Cardiac fibroblast (primary cell): Measurements from ENCODE around the gene LRRC61.
"Not testable (repeated sequence)": the region's sequence is repeated elsewhere in the genome, so short reads cannot be mapped to it uniquely, and the experiment has no call there.

Source experiments
- DNase-seq, 2 donors: peaks; one replicate each; pipeline versions ENCODE4 v3.0.0 to v3.0.0-alpha.2; 2010; ENCODE audit warnings: low read depth in 2 of 2
- H3K4me3 ChIP-seq, 2 donors: replicated peaks in 1 of 2; 1 replicate in 1 of 2; 2 replicates in 1 of 2; pipeline ENCODE4 v1.5.1; 2011; ENCODE audit warnings: low read depth in 2 of 2, low read length in 2 of 2, mild to moderate bottlenecking in 2 of 2, moderate library complexity in 1 of 2
- TF ChIP-seq, protein P1 (sequence below): IDR thresholded peaks from one replicate; pipeline ENCODE4 v1.5.1; 2011; ENCODE audit warnings: low read depth, mild to moderate bottlenecking, low read length, inconsistent platforms

Gene LRRC61

DNA sequence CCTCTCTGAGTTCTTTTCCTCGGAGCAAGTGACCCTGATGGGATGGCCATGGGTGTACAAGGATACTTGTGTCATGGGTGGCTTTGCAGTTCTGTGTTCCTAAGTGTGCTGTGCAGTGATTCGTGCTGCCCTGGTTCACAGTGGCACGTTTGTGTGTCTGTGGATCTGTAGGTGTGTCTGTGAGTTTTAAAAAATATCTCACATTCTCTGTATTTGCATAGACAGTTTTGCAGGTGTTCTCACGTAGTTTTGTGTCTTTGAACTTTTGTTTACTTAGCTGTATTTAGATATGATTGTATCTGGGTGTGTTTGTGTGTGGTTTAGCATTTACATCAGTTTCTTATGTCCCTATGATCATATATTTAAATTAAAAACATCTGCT, 59.7 kb downstream of the LRRC61 start:
- no peak overlapping the region for H3K4me3 ChIP-seq
- TF ChIP-seq, protein P1, sequence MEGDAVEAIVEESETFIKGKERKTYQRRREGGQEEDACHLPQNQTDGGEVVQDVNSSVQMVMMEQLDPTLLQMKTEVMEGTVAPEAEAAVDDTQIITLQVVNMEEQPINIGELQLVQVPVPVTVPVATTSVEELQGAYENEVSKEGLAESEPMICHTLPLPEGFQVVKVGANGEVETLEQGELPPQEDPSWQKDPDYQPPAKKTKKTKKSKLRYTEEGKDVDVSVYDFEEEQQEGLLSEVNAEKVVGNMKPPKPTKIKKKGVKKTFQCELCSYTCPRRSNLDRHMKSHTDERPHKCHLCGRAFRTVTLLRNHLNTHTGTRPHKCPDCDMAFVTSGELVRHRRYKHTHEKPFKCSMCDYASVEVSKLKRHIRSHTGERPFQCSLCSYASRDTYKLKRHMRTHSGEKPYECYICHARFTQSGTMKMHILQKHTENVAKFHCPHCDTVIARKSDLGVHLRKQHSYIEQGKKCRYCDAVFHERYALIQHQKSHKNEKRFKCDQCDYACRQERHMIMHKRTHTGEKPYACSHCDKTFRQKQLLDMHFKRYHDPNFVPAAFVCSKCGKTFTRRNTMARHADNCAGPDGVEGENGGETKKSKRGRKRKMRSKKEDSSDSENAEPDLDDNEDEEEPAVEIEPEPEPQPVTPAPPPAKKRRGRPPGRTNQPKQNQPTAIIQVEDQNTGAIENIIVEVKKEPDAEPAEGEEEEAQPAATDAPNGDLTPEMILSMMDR = no peak
- DNase-seq = no peak

DNA sequence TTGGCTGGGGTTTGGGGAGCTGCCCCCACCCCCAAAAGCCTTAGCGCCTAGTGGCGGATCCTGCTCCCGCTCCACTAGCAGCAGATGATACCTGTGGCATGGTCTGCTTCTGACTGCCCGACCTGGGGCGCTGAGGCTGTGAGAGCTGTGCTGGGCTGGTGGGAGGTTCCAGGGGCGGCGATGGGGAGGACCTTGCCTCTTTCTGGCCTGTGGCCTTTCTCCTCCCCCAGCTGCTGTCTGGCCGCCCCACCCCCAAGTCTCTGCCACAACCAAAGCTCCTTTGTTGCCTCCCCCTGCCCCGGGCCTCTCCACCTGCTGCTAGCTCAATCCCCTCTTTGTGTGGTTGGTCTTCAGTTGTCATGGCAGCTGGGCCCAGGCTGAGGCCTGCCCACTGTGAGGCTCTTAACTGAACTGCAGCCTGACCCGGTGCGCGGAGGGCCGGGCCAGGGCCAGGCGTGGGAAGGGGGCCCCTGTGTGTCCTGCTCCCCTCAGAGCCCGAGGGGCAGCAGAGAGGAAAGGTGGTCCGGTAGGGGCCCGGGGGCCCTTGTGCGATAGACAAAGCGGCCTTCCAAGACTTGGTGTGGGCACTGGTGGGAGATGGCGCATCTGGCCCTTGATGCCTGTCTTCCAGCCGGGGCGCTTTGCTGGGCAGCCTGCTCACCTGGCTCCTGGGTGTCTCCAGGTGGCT, 60.7 kb downstream of the LRRC61 start:
- TF ChIP-seq, protein P1 = no peak
- no peak overlapping the region for H3K4me3 ChIP-seq
- DNase-seq = no peak

GRCh38 chr7:150384406-150385301, 61.5 kb downstream of the LRRC61 start:
- DNase-seq = no peak
- TF ChIP-seq, protein P1 = no peak
- H3K4me3 ChIP-seq = no peak overlapping the region

DNA sequence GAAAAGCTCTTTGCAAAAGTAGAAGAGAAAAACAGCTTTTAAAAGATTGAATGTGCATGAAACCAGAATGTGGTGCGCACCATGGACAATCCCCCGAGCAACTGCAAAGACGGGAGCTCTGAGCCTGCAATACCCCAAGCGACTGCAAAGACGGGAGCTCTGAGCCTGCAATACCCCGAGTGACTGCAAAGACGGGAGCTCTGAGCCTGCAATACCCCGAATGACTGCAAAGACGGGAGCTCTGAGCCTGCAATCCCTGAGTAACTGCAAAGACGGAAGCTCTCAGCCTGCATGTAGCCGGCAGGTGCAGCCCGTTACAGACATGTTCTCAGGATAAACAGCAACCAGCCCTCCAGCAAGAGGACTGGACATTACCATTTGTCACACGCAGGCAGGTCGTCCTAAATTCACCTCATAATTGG, 62.2 kb downstream of the LRRC61 start:
- no peak overlapping the region for H3K4me3 ChIP-seq
- DNase-seq = no peak
- TF ChIP-seq, protein P1 = no peak

GRCh38 chr7:150385884-150386283, 62.7 kb downstream of the LRRC61 start:
- DNase-seq, H3K4me3 ChIP-seq: not testable (repeated sequence)
